GM21367 (cell line): ENCODE measurements around the gene GCSAM.

Experiments used
- ATAC-seq: cut with Tn5 transposase; IDR thresholded peaks from one replicate; pipeline ENCODE4 v1.9.1; 2021; ENCODE audit not compliant: unreplicated experiment

GCSAM gene

DNA sequence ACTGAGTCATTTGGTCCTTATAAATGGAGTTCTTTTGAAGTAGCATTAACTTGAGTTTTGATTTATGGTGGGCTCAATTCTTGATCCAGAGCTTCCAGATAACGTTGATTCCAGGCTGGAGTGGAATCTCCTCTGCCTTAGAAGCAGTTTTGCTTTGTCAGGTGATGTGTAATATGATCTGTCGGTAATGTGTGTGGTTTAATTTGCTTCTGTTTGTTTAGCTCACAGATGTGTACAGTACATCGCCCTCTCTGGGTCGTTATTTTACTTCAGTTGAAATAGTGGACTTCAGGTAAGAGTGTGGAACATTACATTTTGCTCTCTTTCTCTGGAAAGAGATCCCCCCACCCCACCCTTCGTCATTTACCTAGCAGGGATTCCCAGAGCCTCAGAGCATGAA, 23.7 kb downstream of the GCSAM start:
- ATAC-seq = no peak

DNA sequence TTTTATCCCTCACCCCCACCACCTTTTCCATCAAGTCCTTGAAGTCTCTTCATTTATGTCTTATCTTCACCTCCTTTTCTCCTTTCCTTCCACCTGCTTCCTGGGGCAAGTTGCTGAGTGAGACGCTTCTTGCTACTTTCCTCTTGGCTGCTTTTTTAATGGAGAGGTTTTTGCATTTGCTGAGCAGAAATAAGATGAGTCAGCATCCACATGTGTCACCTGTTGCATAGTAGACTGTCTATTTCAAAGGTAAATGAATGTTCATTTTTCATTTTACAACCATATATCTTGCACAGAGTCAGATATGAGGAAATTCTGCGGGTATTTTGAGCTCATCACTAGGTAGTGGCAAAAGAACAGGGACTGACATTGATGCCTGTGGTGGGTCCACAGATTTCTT, 28.3 kb downstream of the GCSAM start:
- ATAC-seq = no peak

DNA sequence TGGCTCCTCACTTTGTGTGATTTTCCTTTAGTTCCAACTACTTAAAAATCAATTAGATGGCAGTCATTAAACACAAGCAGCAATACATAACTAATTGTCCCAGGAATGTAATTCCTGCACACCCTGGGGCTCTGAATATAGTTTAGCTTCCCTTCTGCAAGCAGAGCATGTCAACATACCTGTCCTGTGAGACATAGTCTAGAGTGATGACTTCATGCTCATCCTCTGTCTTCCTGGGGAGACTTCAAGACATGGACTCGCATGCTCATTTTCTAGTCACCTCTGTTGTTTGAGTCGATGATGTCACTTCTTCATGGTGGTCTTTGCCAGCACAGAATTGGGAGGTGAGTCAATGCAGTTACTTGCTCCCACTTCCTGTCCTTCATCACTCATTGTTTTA, 31.1 kb downstream of the GCSAM start:
- ATAC-seq = no peak

DNA sequence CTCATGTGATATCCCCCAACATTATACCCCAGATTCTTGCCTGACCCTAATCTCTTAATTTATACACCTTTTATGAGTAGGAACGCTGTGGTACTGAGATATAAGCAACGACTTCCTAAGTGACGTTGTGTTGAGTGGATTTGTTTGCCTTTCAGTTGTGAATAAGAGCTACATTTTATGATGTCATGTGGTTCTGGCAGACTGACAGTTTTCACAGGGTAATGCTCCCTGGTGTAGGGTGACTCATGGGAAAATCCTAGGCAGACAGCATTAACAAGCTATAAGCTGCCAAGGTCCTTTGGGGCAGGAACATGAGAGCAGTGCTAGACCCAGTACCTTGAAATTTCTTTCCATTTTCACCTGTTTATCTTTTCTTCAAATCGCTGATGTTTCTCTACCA, 35.7 kb downstream of the GCSAM start:
- no peak for ATAC-seq

DNA sequence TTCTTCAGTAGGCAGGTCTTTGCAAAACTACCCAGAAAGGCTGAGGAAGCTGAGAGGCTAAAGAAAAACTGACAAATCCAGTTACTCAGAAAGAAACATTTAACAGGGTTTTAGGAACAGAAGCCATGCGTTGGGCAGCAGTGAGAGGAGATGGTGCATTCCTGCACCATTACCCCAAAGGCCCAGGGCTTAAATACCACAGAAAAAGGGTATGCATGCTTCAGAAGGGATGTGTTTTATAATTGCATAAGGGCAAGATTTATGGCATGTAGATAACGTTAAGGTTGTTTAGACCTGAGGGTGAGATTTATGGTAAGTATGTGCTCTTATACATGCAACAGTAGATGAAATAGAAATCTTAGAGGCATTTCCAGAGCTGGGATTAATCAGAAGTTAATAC, 36.9 kb downstream of the GCSAM start:
- no peak for ATAC-seq

DNA sequence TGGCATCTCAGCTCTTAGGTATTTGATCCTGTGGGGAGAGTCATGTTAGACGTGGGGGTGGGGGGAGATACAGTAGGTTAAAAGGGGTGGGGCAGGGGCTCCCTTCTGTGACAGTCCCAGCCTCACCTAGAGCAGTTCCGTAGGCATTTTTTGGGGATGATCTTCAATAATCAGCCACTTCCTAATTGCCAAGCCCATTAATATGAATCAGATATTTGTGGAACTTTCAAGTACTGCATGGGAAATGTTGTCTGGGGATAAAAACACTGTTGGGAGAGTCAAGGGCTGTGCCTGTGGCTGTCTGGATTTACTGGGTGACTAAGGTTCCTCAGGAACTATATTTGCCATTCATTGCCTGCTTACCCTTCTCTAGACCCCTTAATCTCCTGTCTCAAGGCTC, 37.3 kb downstream of the GCSAM start:
- no peak for ATAC-seq

DNA sequence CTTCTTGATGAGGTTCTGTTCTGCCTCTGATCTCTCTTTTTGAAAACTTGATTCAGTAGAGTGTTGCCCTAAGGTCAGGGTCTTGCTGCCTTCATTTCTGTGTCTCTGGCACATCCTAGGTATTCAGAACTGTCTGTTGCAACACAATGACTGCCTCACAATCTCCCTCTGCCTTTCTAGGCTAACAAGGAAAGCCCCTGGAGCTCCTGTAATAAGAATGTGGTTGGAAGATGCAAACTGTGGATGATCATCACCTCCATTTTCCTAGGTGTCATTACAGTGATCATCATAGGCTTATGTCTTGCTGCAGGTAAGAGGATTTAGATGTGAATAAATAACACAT, 39.9 kb downstream of the GCSAM start:
- no peak for ATAC-seq

DNA sequence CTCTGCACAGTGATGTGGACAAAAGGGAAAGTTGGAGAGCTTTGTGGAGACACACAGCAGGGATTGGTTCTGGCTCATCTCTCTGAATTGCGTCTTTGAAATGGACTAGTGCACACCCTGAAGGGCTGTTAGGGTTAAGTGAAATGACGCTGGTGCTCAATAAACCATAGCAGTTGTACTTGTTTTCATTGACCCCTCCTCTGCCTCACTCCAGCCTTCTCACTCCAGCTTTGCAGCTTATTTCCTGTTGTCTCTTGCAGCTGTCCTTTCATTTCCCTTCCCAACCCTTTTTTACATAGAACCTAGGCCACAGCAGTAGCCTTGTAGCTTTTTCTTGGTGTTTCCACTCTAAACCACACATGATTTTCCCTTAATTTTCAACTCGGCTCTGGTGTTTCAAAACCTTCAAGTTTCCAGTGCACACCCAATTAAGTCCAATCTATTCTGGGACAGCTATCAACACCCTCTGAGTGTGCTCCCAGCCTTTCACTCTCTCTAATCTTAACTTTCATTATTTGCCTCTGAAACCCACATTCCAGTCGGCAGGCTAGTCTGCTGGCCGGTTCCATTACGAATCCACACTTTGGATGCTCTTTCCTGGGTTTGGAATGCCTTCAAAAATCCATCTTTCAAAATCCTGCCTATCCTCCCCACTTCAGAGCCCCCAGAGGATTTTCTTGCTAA, 40.4 kb downstream of the GCSAM start:
- no peak for ATAC-seq

DNA sequence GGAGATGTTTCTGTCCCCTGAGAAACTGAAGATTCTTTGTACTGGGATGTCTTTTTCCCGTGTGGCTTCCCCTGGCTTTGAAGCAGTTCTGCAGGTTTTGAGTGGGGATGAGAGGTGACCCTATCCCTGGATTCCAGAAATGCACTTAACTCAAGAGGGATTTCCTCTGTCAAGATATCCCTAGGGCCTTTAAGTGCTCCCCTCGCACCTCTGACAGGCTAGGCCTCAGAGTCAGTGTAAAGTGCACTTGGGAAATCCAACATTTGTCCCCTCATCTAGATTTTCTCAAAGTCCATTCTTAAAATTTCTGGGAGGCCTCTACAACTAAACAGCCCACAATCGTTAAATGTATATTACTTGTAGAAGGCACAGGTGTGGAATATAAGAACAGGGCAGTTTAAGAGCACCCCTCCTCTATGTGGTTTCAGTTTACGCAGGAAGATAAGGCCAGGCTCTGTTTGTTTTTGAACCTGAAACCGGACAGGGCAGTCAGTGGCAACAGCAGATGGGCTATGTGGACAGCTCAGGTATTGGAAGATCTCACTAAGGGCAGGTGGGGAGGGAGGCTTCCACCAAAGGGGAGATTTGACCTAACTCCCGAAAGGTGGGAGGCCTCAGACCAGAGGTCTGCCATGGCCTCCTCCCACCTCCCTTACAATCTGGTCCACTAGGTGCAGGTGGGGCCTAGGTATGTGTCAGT, 42.0 kb downstream of the GCSAM start:
- ATAC-seq = no peak

DNA sequence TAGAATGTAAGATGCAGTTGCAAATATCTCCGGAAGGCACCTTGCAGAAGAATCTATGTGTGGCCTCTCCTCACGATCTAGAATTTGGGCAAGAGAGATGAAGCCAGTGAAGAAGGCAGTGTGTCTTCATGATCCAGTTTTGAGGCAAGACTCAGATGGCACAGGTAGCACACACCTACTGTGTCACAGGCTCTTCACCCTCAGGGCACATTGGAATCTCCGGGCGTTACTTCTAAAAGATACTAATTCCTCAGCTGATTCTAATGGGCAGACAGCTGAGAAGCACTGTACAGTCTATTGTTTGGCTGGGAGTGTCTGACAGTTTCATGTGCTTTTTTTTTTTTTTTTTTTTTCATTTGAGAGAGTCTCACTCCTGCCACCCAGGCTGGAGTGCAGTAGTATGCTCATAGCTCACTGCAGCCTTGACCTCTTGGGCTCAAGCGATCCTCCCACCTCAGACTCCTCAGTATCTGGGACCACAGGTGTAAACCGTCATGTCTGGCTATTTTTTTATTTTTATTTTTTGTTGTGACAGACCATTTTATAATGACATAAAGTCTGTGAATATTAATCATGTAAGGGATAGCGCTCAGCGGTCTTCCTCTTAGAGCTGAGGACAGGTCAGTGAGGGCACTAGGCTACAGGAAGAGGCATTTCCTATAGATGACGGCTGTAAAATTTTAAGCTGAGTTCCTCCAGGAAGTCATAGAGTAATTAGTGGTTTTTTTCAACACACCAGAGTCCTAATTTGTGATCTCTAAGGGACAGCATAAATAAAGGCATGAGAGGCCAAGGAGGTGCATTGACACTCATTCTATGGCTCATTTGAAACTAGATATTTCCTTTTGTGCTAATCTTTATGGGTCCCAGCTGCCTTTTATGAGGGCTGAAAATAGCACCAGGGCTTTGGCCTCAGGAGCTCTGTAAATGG, 42.8 kb downstream of the GCSAM start:
- no peak for ATAC-seq

DNA sequence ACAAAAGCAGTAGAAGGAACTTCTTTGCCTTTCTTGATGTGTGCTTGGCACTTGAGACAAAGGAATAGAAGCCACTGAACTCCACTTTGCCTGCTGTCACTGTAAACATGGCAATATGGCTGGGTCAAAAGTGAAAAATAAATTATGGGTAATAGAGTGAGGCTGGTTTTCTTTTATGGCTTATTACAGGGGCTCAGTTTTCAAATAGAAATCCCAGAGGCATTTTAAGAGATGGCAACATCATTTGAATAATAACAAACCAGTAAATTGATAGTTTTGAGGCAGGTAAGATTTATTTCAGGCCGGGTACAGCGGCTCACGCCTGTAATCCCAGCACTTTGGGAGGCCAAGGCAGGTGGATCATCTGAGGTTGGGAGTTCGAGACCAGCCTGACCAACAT, 44.1 kb downstream of the GCSAM start:
- ATAC-seq = no peak

DNA sequence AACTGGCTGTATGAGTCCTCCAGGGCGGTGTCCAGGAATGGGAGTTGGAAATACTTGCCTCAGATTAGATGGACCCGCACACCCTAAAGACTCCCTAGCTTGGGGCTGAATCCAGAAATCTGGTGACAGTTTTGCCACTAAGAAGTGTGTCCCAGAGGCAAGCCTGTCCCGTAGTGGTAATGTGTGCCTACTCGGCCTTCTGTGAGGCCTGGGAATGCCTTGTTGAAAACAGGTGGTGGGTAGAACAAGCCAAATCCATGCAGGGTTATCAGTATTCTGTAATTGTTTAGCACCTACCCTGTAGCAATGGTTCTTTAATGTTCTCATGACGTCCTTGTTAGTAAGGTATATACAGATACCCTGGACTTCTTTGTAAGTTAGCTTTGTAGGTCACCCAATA, 45.3 kb downstream of the GCSAM start:
- ATAC-seq = no peak

DNA sequence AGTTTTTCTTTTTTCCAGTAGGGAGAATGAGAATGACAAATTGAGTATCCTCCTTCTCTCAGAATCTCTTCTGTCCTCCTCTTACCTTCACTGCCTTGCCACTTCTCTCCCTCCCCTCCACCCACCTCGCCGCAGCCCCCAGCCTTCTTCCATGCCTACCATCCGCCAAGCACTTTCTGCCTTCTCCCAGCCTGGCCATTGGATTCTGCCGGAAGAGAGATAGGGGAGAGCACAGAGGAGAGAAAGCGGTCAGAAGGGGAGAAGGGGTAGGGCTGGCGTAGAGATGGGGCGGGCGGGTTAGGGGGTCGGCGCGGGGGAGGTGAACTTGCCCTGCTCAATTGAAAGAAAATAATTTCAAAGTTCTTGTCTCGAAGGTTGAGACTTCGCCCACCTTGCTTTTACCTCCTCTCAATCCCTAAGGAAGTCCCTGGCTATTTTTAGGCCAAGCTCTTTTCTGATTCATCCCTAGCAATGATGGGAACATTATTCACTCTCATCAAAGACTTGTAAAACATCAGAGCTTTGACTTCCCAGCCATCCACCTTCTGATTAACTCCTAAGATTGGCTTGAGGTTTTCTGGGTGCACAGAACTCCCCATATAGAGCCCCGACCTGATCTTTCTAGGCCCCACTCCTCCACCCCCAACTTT, 46.0 kb downstream of the GCSAM start:
- no peak for ATAC-seq

DNA sequence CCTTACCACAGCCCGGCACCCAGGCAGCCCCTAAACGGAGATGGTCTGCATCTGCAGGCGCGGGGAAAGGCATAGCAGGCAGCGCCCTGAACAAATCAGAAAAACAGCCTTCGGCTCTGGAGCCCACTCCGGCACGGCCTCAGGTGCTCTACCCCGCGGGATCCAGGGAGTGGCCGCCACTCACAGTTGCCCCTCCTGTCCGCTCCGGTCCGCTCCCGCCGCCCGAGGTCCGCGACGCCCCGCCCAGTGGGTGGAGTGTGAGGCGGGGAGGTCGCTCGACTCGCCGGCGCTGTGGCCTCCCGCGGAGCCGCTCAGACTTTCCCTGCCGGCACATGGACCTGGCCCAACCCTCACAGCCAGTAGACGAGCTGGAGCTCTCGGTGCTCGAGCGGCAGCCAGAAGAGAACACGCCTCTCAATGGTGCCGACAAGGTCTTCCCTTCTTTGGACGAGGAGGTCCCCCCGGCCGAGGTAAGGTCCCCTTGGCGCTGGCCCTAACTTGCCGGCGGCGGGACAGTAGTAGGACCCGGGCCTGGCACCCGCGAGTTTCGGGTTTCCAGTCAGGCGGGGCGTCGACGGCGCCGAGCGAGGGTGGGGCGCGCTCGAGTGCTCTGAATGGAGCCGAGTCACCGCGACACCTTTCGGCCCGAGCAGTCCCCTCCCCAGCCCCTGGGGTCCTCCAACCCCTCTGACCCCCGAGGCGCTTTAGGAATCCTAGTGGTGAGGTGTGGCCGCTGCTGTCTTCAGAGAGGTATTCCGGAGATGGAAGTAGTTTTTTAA, 46.8 kb downstream of the GCSAM start, which contains the start of gene C3orf52:
Gene C3orf52, plus strand, starts transcription at position 314 of the 779 bp plus-strand sequence. Its CDS starts 19 bp downstream, at position 333.
- ATAC-seq = peak; percentile 91

DNA sequence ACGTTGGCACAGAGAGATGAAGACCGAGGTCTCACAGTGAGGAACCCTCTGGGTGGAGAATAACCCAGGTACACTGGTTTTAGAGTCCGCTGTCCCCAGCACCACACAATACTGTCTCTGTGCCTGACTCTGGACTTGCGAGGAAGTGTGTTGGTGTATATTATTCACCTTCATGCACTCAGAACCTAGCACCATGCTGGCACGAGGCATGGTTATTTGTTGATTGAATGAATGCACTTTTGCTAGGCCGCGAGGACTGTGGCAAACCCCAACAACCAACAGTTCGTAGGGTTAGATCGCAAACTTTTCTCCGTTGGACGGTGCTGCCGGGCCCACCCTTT, 47.3 kb downstream of the GCSAM start:
- ATAC-seq = no peak

DNA sequence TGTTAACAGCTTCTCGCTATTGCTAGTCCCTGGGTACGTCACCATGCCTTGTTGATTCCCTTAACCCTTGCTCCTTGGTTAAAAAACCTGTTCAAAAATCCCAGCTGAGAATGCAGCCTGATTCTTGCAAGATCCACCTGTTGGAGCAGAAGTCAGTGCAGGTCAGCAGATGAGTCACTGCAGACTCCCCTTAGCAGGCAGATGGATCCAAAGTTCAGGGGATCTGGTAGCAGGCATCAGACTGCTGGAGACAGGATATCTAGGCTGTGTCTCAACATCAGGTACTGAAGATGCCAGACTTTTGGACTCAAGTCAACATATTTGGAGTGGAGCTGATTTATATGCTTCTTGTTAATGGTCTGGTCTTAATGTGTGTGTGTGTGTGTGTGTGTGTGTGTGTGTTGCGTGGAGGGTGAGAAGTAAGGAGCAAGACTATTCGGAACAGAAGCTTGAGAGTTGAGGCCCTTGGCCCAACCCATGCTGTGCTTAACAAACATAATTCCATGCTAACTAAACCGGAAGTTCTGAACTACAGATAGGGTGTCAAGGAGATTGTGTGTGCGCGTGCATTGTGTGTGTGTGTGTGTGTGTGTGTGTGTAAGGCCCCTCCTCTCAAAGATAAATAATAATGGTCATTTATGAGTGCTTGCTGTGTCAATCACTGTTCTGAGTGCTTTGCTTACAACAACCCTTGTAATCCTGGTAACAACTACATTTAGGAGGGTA, 47.9 kb downstream of the GCSAM start:
- no peak for ATAC-seq

DNA sequence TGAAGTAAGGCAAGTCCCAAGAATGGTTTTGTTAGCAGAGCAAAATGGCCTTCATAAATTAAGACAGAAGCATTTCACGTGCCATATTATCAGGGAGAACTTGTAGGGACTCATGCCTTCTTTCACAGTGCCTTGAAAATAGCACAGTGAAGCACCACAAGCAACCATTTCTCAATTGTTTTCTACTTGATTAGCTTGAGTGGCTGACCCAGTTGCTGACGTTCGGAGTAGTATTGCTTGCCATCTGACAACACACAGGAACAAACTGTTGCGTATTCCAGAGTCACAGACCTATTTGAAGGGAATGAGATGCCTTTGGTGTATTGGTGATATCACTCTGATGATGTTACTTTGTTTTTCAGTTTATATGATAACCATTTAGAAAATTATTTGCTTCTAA, 49.8 kb downstream of the GCSAM start:
- ATAC-seq = no peak

DNA sequence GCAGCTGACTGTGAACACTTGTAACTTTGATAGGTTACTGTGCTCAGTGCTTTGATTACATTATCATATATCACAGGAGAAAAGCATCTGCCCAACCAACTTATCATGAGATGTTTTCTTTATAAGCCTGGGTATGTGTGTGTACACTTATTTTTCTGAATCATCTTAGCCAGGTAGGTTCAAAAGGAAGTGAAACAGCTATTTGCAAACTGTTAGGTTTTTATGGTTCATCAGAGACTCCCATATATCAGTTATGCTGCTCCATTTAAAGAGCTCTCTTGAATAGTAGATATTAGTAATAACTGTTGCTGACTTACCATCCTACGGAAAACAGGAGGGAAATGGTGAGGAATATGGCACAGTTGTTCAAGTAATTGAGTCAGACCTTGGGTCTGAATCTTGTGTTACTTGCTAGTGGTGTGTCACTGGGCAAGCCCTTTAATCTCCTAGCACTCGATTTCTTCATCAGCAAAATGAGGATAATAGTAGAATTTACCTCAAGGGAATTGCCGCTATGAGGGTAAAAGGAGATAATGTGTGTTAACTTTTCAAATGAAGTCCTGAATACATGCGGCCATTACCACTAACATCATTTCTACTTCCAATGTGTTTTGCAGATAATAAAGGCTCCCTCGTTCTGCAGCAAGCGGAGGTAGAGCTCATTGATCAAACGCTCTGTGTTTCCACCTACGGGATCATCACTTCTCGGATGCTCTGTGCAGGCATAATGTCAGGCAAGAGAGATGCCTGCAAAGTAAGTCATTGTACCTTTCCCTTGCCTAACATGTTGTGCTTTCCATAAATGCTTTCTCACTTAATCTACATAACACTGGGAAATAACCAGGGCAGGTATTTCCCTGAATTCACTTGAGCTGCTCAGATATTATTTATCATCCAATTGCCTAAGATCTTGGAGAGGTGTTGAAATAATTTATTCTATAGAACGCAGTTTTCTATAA, 54.6 kb downstream of the GCSAM start:
- no peak for ATAC-seq
